ENCODE data around the gene LAYN. TPM values are rescaled to one million over a fixed set of nuclear protein-coding genes. Genes with fewer than 3 reads are reported as not detected.

LAYN gene
- polyA plus RNA-seq, 2 of the 4 experiments (the other 2 are of a cell fraction), result 4.1 to 9.0 TPM

- Histone ChIP-seq H3K9me3 (no peaks in the 10 kb centered on the region), H3K27ac (peak overlapping the region; percentile 48 to 77; a peak in 5 of 6 replicates), H3K4me2 (peak overlapping the region; percentile 67), H3K4me1 (peaks cover 32% of the 10 kb centered on the region), H3K4me3 (no peak overlapping the region)
- ChIA-PET POLR2A (no interaction called here), CTCF (interaction anchor here (0.8 to 2.7 kb wide), 2 partner anchors 108 to 279 kb away, joined by 6 to 7 read pairs; no protein-coding TSS in a partner anchor)
- DNase-seq (ENCODE audit: low read depth in 1 of 2, low spot score in 1 of 2), result no peak
- TF ChIP-seq EHMT2 (IDR thresholded peaks at IDR 0.05; ENCODE audit: low read depth) (no peak), MAZ (IDR thresholded peaks at IDR 0.05; ENCODE audit: borderline replicate concordance, low read depth, low read length) (no peak), NPAS2 (CRISPR knock-in tag; IDR thresholded peaks at IDR 0.05; ENCODE audit: borderline replicate concordance) (no peak), HES2 (IDR thresholded peaks at IDR 0.05) (no peak), EP300 (IDR thresholded peaks at IDR 0.05) (no peak), FOSB (CRISPR knock-in tag; IDR thresholded peaks at IDR 0.05) (no peak), ZC3H11A (IDR thresholded peaks at IDR 0.05) (no peak), CEBPB (IDR thresholded peaks at IDR 0.05) (no peak), EHF (CRISPR knock-in tag; IDR thresholded peaks at IDR 0.05) (no peak), SREBF2 (IDR thresholded peaks at IDR 0.05) (no peak), USF2 (IDR thresholded peaks at IDR 0.05) (no peak), HMGXB4 (CRISPR knock-in tag; IDR thresholded peaks at IDR 0.05; ENCODE audit: borderline replicate concordance) (no peak), RARB (CRISPR knock-in tag; IDR thresholded peaks at IDR 0.05) (no peak), PHF8 (IDR thresholded peaks at IDR 0.05; ENCODE audit: borderline replicate concordance, low read depth) (no peak), GATA3 (IDR thresholded peaks at IDR 0.05; ENCODE audit: borderline replicate concordance) (no peak), HEYL (CRISPR knock-in tag; IDR thresholded peaks at IDR 0.05) (no peak), HOXB5 (CRISPR knock-in tag; IDR thresholded peaks at IDR 0.05) (no peak)
- 90% methylated on average over 10 of the region's 10 CpGs for WGBS (ENCODE audit: missing lambda C conversion rate)
- no peak for FAIRE-seq
- ATAC-seq, result no peak
Measured at GRCh38 chr11:111562692-111563389, 22.3 kb downstream of the LAYN start.

GRCh38 chr11:111565114-111565720 lies 24.7 kb downstream of the LAYN start:
- WGBS (ENCODE audit: missing lambda C conversion rate), result 56% methylated on average over 4 of the region's 4 CpGs
- Histone ChIP-seq H3K4me3 (no peak overlapping the region), H3K4me1 (peaks cover 25% of the 10 kb centered on the region), H3K9me3 (no peaks in the 10 kb centered on the region), H3K4me2 (no peak overlapping the region), H3K27ac (peak overlapping the region; percentile 57 to 87; a peak in 5 of 6 replicates)
- peak in 1 of 2 experiments; percentile 54; a peak in 3 of 6 replicates for ATAC-seq
- peak; percentile 43 to 51 for DNase-seq (ENCODE audit: low read depth in 1 of 2, low spot score in 1 of 2)
- ChIA-PET CTCF (interaction anchor here (1.1 to 1.5 kb wide), 4 partner anchors 24 to 258 kb away, joined by 3 to 5 read pairs (median 3); no protein-coding TSS in a partner anchor), POLR2A (no interaction called here)
- FAIRE-seq, result no peak
- TF ChIP-seq EHMT2 (IDR thresholded peaks at IDR 0.05; ENCODE audit: low read depth) (no peak), RARB (CRISPR knock-in tag; IDR thresholded peaks at IDR 0.05) (no peak), RFX5 (IDR thresholded peaks at IDR 0.05) (no peak), CTCF (IDR thresholded peaks at IDR 0.05) (peak; percentile 80), GATA3 (IDR thresholded peaks at IDR 0.05; ENCODE audit: borderline replicate concordance) (no peak), ELK1 (IDR thresholded peaks at IDR 0.05; ENCODE audit: low read depth, low read length) (no peak), RAD21 (conservative IDR thresholded peaks at IDR 0.05 in 1 of 2, IDR thresholded peaks at IDR 0.05 in 1 of 2) (peak; percentile 71 to 78), KDM5A (IDR thresholded peaks at IDR 0.05) (no peak), ATOH8 (CRISPR knock-in tag; IDR thresholded peaks at IDR 0.05; ENCODE audit: low read depth) (no peak), HES2 (IDR thresholded peaks at IDR 0.05) (no peak), EP300 (IDR thresholded peaks at IDR 0.05) (no peak), JUN (IDR thresholded peaks at IDR 0.05) (no peak), HMGXB4 (CRISPR knock-in tag; IDR thresholded peaks at IDR 0.05; ENCODE audit: borderline replicate concordance) (no peak), MAFK (IDR thresholded peaks at IDR 0.05; ENCODE audit: partially characterized antibody) (peak; percentile 96)

Data from A549 (cell line).